H1 (cell line): ENCODE results near the gene OXNAD1.

Source experiments
- CBX8 ChIP-seq: fragments of 300-800, 300-1000 bp; sonication (generic); IDR thresholded peaks from 2 replicates; pipeline ENCODE4 v1.7.1; 2016; ENCODE audit warnings: low read depth, low read length, borderline replicate concordance
- TAF1 ChIP-seq: IDR thresholded peaks from 2 replicates; pipeline ENCODE4 v1.6.1; 2011; ENCODE audit warnings: mild to moderate bottlenecking, low read depth, low read length
- TEAD4 ChIP-seq: IDR thresholded peaks from 2 replicates; pipeline ENCODE4 v1.6.1; 2012; ENCODE audit warnings: low read depth, low read length, inconsistent platforms, mixed read lengths

GRCh38 chr3:16279010-16279801, 14.2 kb downstream of the OXNAD1 start:
- TF ChIP-seq TEAD4 (no peak), CBX8 (no peak), TAF1 (no peak)
